Uterus (tissue), 2 donors: ENCODE results near the gene CREB5.

Experiments used
- CTCF ChIP-seq, 4 experiments: fragments of 200-600 bp in 2 of 4; fragments of 450-650 bp in 2 of 4; sonication (generic) in 2 of 4; IDR thresholded peaks; one replicate each; pipeline ENCODE4 v1.5.1; 2016 to 2019; ENCODE audit warnings: antibody characterized with exemption in 4 of 4, mild to moderate bottlenecking in 2 of 4, moderate library complexity in 1 of 4
- POLR2A ChIP-seq, 2 donors: fragments of 450-650 bp; IDR thresholded peaks; one replicate each; pipeline ENCODE4 v1.6.1; 2016; ENCODE audit warnings: antibody characterized with exemption in 2 of 2, mild to moderate bottlenecking in 1 of 2, moderate library complexity in 1 of 2

- no peak for TF ChIP-seq CTCF (IDR thresholded peaks at IDR 0.05)
- no peak for TF ChIP-seq POLR2A (IDR thresholded peaks at IDR 0.05)
Observed at GRCh38 chr7:28516390-28517172, 104.3 kb downstream of the CREB5 start.
